HG02884 (cell line): Measurements from ENCODE around the gene CHRDL2.

Experiments used
- ATAC-seq: cut with Tn5 transposase; IDR thresholded peaks from one replicate; pipeline ENCODE4 v1.9.1; 2021; ENCODE audit warnings: mild to moderate bottlenecking, moderate library complexity; ENCODE audit not compliant: unreplicated experiment

Gene CHRDL2

GRCh38 chr11:74748211-74749126 lies 17.2 kb upstream of the CHRDL2 start, which contains the start of gene RNF169:
TSS of gene RNF169 (plus strand) at chr11:74748849. CDS start at chr11:74748881, 32 bp downstream.
- ATAC-seq, result peak; percentile 97

GRCh38 chr11:74746868-74747267 lies 15.6 kb upstream of the CHRDL2 start:
- ATAC-seq, result no peak

- ATAC-seq, result no peak
Observed at GRCh38 chr11:74744277-74744676, 13.1 kb upstream of the CHRDL2 start.

- ATAC-seq, result no peak
Observed at GRCh38 chr11:74743640-74744039, 12.4 kb upstream of the CHRDL2 start.

- no peak for ATAC-seq
Observed at GRCh38 chr11:74742070-74742469, 10.8 kb upstream of the CHRDL2 start.

- ATAC-seq, result no peak
Observed at GRCh38 chr11:74739546-74740270, 8.5 kb upstream of the CHRDL2 start.

- ATAC-seq, result no peak
Observed at GRCh38 chr11:74736031-74736430, 4.8 kb upstream of the CHRDL2 start.

- ATAC-seq, result no peak
Observed at GRCh38 chr11:74735365-74735928, 4.2 kb upstream of the CHRDL2 start.

GRCh38 chr11:74734559-74734925 lies 3.3 kb upstream of the CHRDL2 start:
- ATAC-seq, result no peak

GRCh38 chr11:74730571-74731260 lies 510 bp downstream of the CHRDL2 start:
- ATAC-seq, result no peak

GRCh38 chr11:74729397-74729796 lies 1.8 kb downstream of the CHRDL2 start:
- ATAC-seq, result no peak

GRCh38 chr11:74726547-74727182 lies 4.6 kb downstream of the CHRDL2 start:
- peak; percentile 78 for ATAC-seq

- ATAC-seq, result no peak
Observed at GRCh38 chr11:74725701-74726100, 5.5 kb downstream of the CHRDL2 start.

GRCh38 chr11:74723511-74723910 lies 7.7 kb downstream of the CHRDL2 start:
- ATAC-seq, result no peak

- no peak for ATAC-seq
Observed at GRCh38 chr11:74721479-74721835, 9.8 kb downstream of the CHRDL2 start.

- ATAC-seq, result no peak
Observed at GRCh38 chr11:74720596-74721478, 10.4 kb downstream of the CHRDL2 start.

GRCh38 chr11:74719011-74719410 lies 12.2 kb downstream of the CHRDL2 start:
- no peak for ATAC-seq

- ATAC-seq, result no peak
Observed at GRCh38 chr11:74717221-74717969, 13.8 kb downstream of the CHRDL2 start.

- ATAC-seq, result no peak
Observed at GRCh38 chr11:74714904-74715303, 16.3 kb downstream of the CHRDL2 start.
